ENCODE results near the gene DPYSL5. TPM values are rescaled to one million over a fixed set of nuclear protein-coding genes. Genes with fewer than 3 reads are reported as not detected.

DPYSL5 gene
- total and polyA plus RNA-seq, 2 of the 8 experiments (the other 6 are each of a cell fraction or from before 2014, with no cell fraction given): 11.9 to 16.4 TPM

DNA sequence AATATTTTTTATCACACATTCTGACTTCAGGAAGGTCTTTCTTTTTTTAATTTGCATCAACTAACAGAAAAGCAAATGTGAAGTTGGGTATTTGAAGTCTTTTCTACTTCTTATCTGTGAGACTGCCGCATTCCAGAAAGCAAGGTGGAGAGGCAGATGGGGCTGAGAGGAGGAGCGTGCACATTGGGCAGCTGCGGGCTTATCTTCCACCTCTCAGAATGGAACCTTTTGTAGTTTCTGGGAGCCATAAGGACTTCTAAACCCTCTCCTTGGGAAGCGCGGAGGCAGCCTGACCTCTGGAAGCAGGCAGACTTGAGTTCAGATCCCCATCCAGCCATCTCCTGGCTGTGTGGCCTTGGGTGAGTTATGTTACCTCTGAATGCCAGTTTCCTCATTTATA lies 126.4 kb downstream of the DPYSL5 start:
- no peak for FAIRE-seq
- no peak overlapping the region for H4K5ac ChIP-seq (ENCODE audit: insufficient read length, low read depth, low read length)
- H3K4ac ChIP-seq (replicated peaks; ENCODE audit: insufficient read length, low read depth, low read length): no peak overlapping the region
- H3K9ac ChIP-seq (replicated peaks in 1 of 4; ENCODE audit: extremely low read depth in 1 of 4, low read depth in 3 of 4, low read length in 3 of 4): no peak overlapping the region
- WGBS, 2 experiments (ENCODE audit: extremely low coverage in 1 of 2, insufficient coverage in 1 of 2, insufficient read length in 1 of 2, insufficient replicate concordance in 2 of 2, low coverage in 1 of 2, low lambda C conversion rate in 2 of 2, missing lambda C conversion rate in 1 of 2): 77% methylated on average over 5 of the region's 5 CpGs; no CpG with 5 or more reads in 1 of the 2 experiments
- POLR2A ChIA-PET (ENCODE audit: partially characterized antibody): interaction anchor here (1.5 kb wide), 1 partner anchor 77 kb away, joined by 4 read pairs; the partner anchor contains the start of gene AGBL5
- peaks cover 0 to 9% (median under 1%) of the 10 kb centered on the region in 4 experiments; a peak in 4 of 7 replicates for H3K27me3 ChIP-seq (replicated peaks in 1 of 4; ENCODE audit: control insufficient read depth in 3 of 4, extremely low read depth in 1 of 4, insufficient read depth in 3 of 4, low read length in 3 of 4)
- no peak overlapping the region for H4K8ac ChIP-seq (ENCODE audit: extremely low read depth, insufficient read depth, low read length)
- no peak overlapping the region for H3K4me2 ChIP-seq (ENCODE audit: insufficient read depth in 1 of 2, low read depth in 2 of 2, low read length in 2 of 2)
- no peak overlapping the region for H3K56ac ChIP-seq (replicated peaks; ENCODE audit: insufficient read length, low read depth, low read length)
- H3K14ac ChIP-seq (ENCODE audit: insufficient read length): no peak overlapping the region
- H3K36me3 ChIP-seq (ENCODE audit: control insufficient read depth in 2 of 4, insufficient read depth in 4 of 4, low read length in 3 of 4): no peaks in the 10 kb centered on the region
- H2BK12ac ChIP-seq (ENCODE audit: low read depth, low read length): no peak overlapping the region
- no peak overlapping the region for H2BK5ac ChIP-seq (ENCODE audit: low read depth, low read length)
- DNase-seq (ENCODE audit: low read depth in 1 of 2, low spot score in 2 of 2): no peak
- no peak overlapping the region for H3K18ac ChIP-seq (ENCODE audit: extremely low read depth, low read length)
- no peak overlapping the region for H3K23ac ChIP-seq (ENCODE audit: insufficient read length)
- no peaks in the 10 kb centered on the region for H3K9me3 ChIP-seq (ENCODE audit: insufficient read depth in 2 of 2, low read depth in 1 of 2, low read length in 1 of 2)
- peaks cover 7% of the 10 kb centered on the region for H3K23me2 ChIP-seq (ENCODE audit: low read depth, low read length)
- H2AFZ ChIP-seq (ENCODE audit: low read length): no peak overlapping the region
- H3K79me1 ChIP-seq (ENCODE audit: low read depth, low read length): no peaks in the 10 kb centered on the region
- no peak overlapping the region for H2AK5ac ChIP-seq (ENCODE audit: low read depth, low read length)
- H2BK15ac ChIP-seq (ENCODE audit: low read length): no peak overlapping the region
- TF ChIP-seq TEAD4 (IDR thresholded peaks at IDR 0.05; ENCODE audit: low read depth, low read length): no peak
- TF ChIP-seq EZH2 (IDR thresholded peaks at IDR 0.05; ENCODE audit: low read depth, low read length, severe bottlenecking): no peak
- TF ChIP-seq BRCA1 (IDR thresholded peaks at IDR 0.05; ENCODE audit: low read depth, low read length): no peak
- no peak for TF ChIP-seq RNF2 (IDR thresholded peaks at IDR 0.05; ENCODE audit: borderline replicate concordance, low read depth, low read length, missing control alignments, poor library complexity, severe bottlenecking)
- TF ChIP-seq BCL11A (IDR thresholded peaks at IDR 0.05; ENCODE audit: low read depth in 2 of 2, low read length in 2 of 2): no peak
- no peak for TF ChIP-seq SAP30 (IDR thresholded peaks at IDR 0.05; ENCODE audit: insufficient read depth, insufficient replicate concordance, low read length)
- no peak for TF ChIP-seq RXRA (IDR thresholded peaks at IDR 0.05; ENCODE audit: insufficient read depth, low read depth, low read length)
- no peak for TF ChIP-seq ASH2L (IDR thresholded peaks at IDR 0.05; ENCODE audit: low read length)
- TF ChIP-seq HDAC2 (IDR thresholded peaks at IDR 0.05; ENCODE audit: borderline replicate concordance in 1 of 2, low read depth in 2 of 2, low read length in 2 of 2): no peak
- no peak for TF ChIP-seq JUND (IDR thresholded peaks at IDR 0.05; ENCODE audit: low read length)
- no peak for TF ChIP-seq MAFK (IDR thresholded peaks at IDR 0.05; ENCODE audit: low read depth, low read length)
- no peak for TF ChIP-seq POLR2AphosphoS5 (IDR thresholded peaks at IDR 0.05; ENCODE audit: low read depth, low read length)
- no peak for TF ChIP-seq SP1 (IDR thresholded peaks at IDR 0.05; ENCODE audit: low read depth, low read length)
- no peak for TF ChIP-seq JUN (IDR thresholded peaks at IDR 0.05; ENCODE audit: low read depth, low read length)
- H3K79me2 ChIP-seq (ENCODE audit: control insufficient read depth in 1 of 2, insufficient read depth in 2 of 2, low read length in 2 of 2): no peaks in the 10 kb centered on the region
- no peak overlapping the region for H2BK120ac ChIP-seq (replicated peaks; ENCODE audit: low read depth, low read length)
- CTCF ChIA-PET (ENCODE audit: partially characterized antibody): interaction anchor here (2.6 to 3.9 kb wide), 3 partner anchors 42 to 128 kb away, joined by 11 to 36 read pairs (median 34); no protein-coding TSS in a partner anchor
- H3K4me1 ChIP-seq (replicated peaks in 1 of 4; ENCODE audit: control insufficient read depth in 3 of 4, insufficient read depth in 4 of 4, low read length in 3 of 4): peaks cover 0 to 11% (median 4%) of the 10 kb centered on the region in 4 experiments; a peak in 6 of 7 replicates
- no peak overlapping the region for H2BK20ac ChIP-seq (ENCODE audit: low read length)
- H3K27ac ChIP-seq (ENCODE audit: low read depth, low read length): no peak overlapping the region
- no peaks in the 10 kb centered on the region for H4K20me1 ChIP-seq (replicated peaks in 1 of 2; ENCODE audit: control insufficient read depth in 1 of 2, insufficient read depth in 2 of 2, low read length in 2 of 2)
- no peak overlapping the region for H3K4me3 ChIP-seq (ENCODE audit: extremely low read depth in 1 of 4, insufficient read depth in 2 of 4, low read depth in 3 of 4, low read length in 4 of 4)
- H4K91ac ChIP-seq (replicated peaks; ENCODE audit: insufficient read length, low read length): no peak overlapping the region
